H1 (cell line): ENCODE measurements around the gene B4GALNT3. TPM values are rescaled to one million over a fixed set of nuclear protein-coding genes. Genes with fewer than 3 reads are reported as not detected.

Experiments
- RAD21 ChIP-seq, 2 experiments: IDR thresholded peaks in 1 of 2; conservative IDR thresholded peaks in 1 of 2; 2 replicates each; pipeline ENCODE4 v1.6.1; 2011; ENCODE audit warnings: low read depth in 2 of 2, low read length in 2 of 2, improper control_type of control experiment in 1 of 2, inconsistent platforms in 1 of 2, mild to moderate bottlenecking in 1 of 2, moderate library complexity in 1 of 2
- polyA plus RNA-seq, 7 experiments: library from polyadenylated mRNA; depleted of rRNA in 3 of 7; stranded (reverse) in 5 of 7; unstranded in 2 of 7; fragments of >200 nt in 5 of 7; fragments of 200-250 nt in 2 of 7; gene quantifications; 1 replicate in 5 of 7; 2 replicates in 1 of 7; 4 replicates in 1 of 7; pipeline versions ENCODE4 v1.2.1 to v1.2.3, GENCODE V29; 2011 to 2013; ENCODE audit warnings: missing spikeins in 2 of 7, mixed read lengths in 2 of 7
- total RNA-seq: library from RNA; stranded (reverse); fragmentation: NEBNext Ultra II Directional; extraction: Animal tissue kit (Norgen Biotek cat#: 25700); gene quantifications from 2 replicates; pipeline ENCODE4 v1.2.1, GENCODE V29; 2021

The B4GALNT3 gene
- total and polyA plus RNA-seq, 2 of the 8 experiments (the other 6 are each of a cell fraction or from before 2014, with no cell fraction given): 12.5 to 20.3 TPM

- no peak for TF ChIP-seq RAD21 (IDR thresholded peaks at IDR 0.05 in 1 of 2, conservative IDR thresholded peaks at IDR 0.05 in 1 of 2; ENCODE audit: low read depth in 2 of 2, low read length in 2 of 2)
Measured at GRCh38 chr12:562634-563033, 102.9 kb downstream of the B4GALNT3 start (continued).
